WI38 (cell line): ENCODE results near the gene KDM5B.
"Not testable (repeated sequence)": the region's sequence is repeated elsewhere in the genome, so short reads cannot be mapped to it uniquely, and the experiment has no call there.

ENCODE experiments used
- H3K4me3 ChIP-seq: 2 replicates; pipeline ENCODE4 v1.5.1; 2011; ENCODE audit warnings: low read depth, mild to moderate bottlenecking, control low read depth, low read length
- CTCF ChIP-seq: IDR thresholded peaks from 2 replicates; pipeline ENCODE4 v1.5.1; 2012; ENCODE audit warnings: low read depth, mild to moderate bottlenecking, control low read depth, low read length

KDM5B gene

GRCh38 chr1:202728951-202729350 lies 79.3 kb downstream of the KDM5B start:
- H3K4me3 ChIP-seq: no peak overlapping the region
- TF ChIP-seq CTCF: no peak

- H3K4me3 ChIP-seq: no peak overlapping the region
- TF ChIP-seq CTCF: no peak
These were observed 82.7 kb downstream of the KDM5B start for GRCh38 chr1:202725526-202725925.

GRCh38 chr1:202723708-202724107 lies 84.5 kb downstream of the KDM5B start:
- TF ChIP-seq CTCF: no peak
- no peak overlapping the region for H3K4me3 ChIP-seq

GRCh38 chr1:202723046-202723445 lies 85.2 kb downstream of the KDM5B start:
- H3K4me3 ChIP-seq: not testable (repeated sequence)

GRCh38 chr1:202716654-202717053 lies 91.6 kb downstream of the KDM5B start:
- no peak overlapping the region for H3K4me3 ChIP-seq
- no peak for TF ChIP-seq CTCF

GRCh38 chr1:202714202-202714601 lies 94.0 kb downstream of the KDM5B start:
- H3K4me3 ChIP-seq: not testable (repeated sequence)

GRCh38 chr1:202713110-202713509 lies 95.1 kb downstream of the KDM5B start:
- TF ChIP-seq CTCF: no peak
- H3K4me3 ChIP-seq: no peak overlapping the region

GRCh38 chr1:202711949-202712635 lies 96.1 kb downstream of the KDM5B start:
- H3K4me3 ChIP-seq: no peak overlapping the region
- no peak for TF ChIP-seq CTCF
